Mesothelial cell of epicardium (in vitro differentiated cells): ENCODE measurements around the gene SLC8A1. TPM values are rescaled to one million over a fixed set of nuclear protein-coding genes. Genes with fewer than 3 reads are reported as not detected.
A peak's percentile ranks its signal among the peaks of the same experiment; 100 is the strongest.

Source experiments
- DNase-seq, 2 experiments: peaks; one replicate each; pipeline ENCODE4 v3.0.0; 2021; ENCODE audit warnings: low spot score in 2 of 2; ENCODE audit not compliant: unreplicated experiment in 2 of 2
- H3K27ac Mint-ChIP-seq: 2 replicates; pipeline ENCODE4 v1.8.0; 2021; ENCODE audit warnings: mixed read lengths
- H3K27me3 Mint-ChIP-seq: 2 replicates; pipeline ENCODE4 v1.8.0; 2021; ENCODE audit warnings: low read depth, mixed read lengths
- H3K36me3 Mint-ChIP-seq: 2 replicates; pipeline ENCODE4 v1.8.0; 2021; ENCODE audit warnings: mixed read lengths
- H3K4me1 Mint-ChIP-seq: 2 replicates; pipeline ENCODE4 v1.8.0; 2021; ENCODE audit warnings: mixed read lengths
- H3K4me3 Mint-ChIP-seq: 2 replicates; pipeline ENCODE4 v1.8.0; 2021; ENCODE audit warnings: mild to moderate bottlenecking, moderate library complexity, mixed read lengths
- H3K9me3 Mint-ChIP-seq: 2 replicates; pipeline ENCODE4 v1.8.0; 2021; ENCODE audit warnings: mixed read lengths
- CTCF ChIP-seq: fragments of 200-600 bp; sonication (generic); IDR thresholded peaks from one replicate; pipeline ENCODE4 v1.5.0; 2021; ENCODE audit warnings: antibody characterized with exemption; ENCODE audit not compliant: unreplicated experiment
- total RNA-seq: library from RNA; stranded (reverse); gene quantifications from 3 replicates; pipeline ENCODE4 v1.2.1, GENCODE V29; 2021

SLC8A1 gene
- 27.2 to 30.7 TPM (median 29.6 TPM) in 3 replicates for total RNA-seq

- TF ChIP-seq CTCF: no peak
- DNase-seq: peak; percentile 33 to 69
- peak within 1 kb of the TSS; percentile 91 for H3K27ac Mint-ChIP-seq
- H3K4me3 Mint-ChIP-seq: peak within 1 kb of the TSS; percentile 89
- H3K4me1 Mint-ChIP-seq: peaks cover 31% of the 10 kb centered on the region
- H3K27me3 Mint-ChIP-seq: peaks cover 6% of the 10 kb centered on the region
- no peaks in the 10 kb centered on the region for H3K36me3 Mint-ChIP-seq
- no peaks in the 10 kb centered on the region for H3K9me3 Mint-ChIP-seq
These were observed at the start of gene SLC8A1 for GRCh38 chr2:40451918-40452605. TSS of gene SLC8A1 (minus strand) at chr2:40452090.

- no peaks in the 10 kb centered on the region for H3K27me3 Mint-ChIP-seq
These were observed 47.5 kb upstream of the SLC8A1 start for GRCh38 chr2:40499437-40499836.

GRCh38 chr2:40497251-40497859 lies 45.5 kb upstream of the SLC8A1 start:
- no peak for TF ChIP-seq CTCF
- DNase-seq: no peak
- H3K9me3 Mint-ChIP-seq: no peaks in the 10 kb centered on the region
- H3K4me1 Mint-ChIP-seq: peaks cover 34% of the 10 kb centered on the region
- H3K27me3 Mint-ChIP-seq: no peaks in the 10 kb centered on the region
- H3K27ac Mint-ChIP-seq: no peak overlapping the region
- H3K4me3 Mint-ChIP-seq: no peak overlapping the region
- no peaks in the 10 kb centered on the region for H3K36me3 Mint-ChIP-seq

More at GRCh38 chr2:40499437-40499836, 47.5 kb upstream of the SLC8A1 start:
- Mint-ChIP-seq H3K4me1 (peaks cover 34% of the 10 kb centered on the region), H3K36me3 (no peaks in the 10 kb centered on the region), H3K9me3 (no peaks in the 10 kb centered on the region), H3K27ac (no peak overlapping the region), H3K4me3 (no peak overlapping the region)
- DNase-seq: no peak
- TF ChIP-seq CTCF: no peak

GRCh38 chr2:40489678-40489960 lies 37.7 kb upstream of the SLC8A1 start:
- H3K9me3 Mint-ChIP-seq: no peaks in the 10 kb centered on the region

GRCh38 chr2:40488927-40489677 lies 37.2 kb upstream of the SLC8A1 start:
- DNase-seq: no peak
- no peak for TF ChIP-seq CTCF
- H3K4me1 Mint-ChIP-seq: peaks cover 29% of the 10 kb centered on the region
- no peak overlapping the region for H3K27ac Mint-ChIP-seq
- H3K27me3 Mint-ChIP-seq: no peaks in the 10 kb centered on the region
- H3K4me3 Mint-ChIP-seq: no peak overlapping the region
- no peaks in the 10 kb centered on the region for H3K9me3 Mint-ChIP-seq
- no peaks in the 10 kb centered on the region for H3K36me3 Mint-ChIP-seq

More at GRCh38 chr2:40489678-40489960, 37.7 kb upstream of the SLC8A1 start:
- no peaks in the 10 kb centered on the region for H3K36me3 Mint-ChIP-seq
- H3K4me1 Mint-ChIP-seq: peaks cover 29% of the 10 kb centered on the region
- DNase-seq: no peak
- no peak for TF ChIP-seq CTCF
- no peaks in the 10 kb centered on the region for H3K27me3 Mint-ChIP-seq
- no peak overlapping the region for H3K4me3 Mint-ChIP-seq
- no peak overlapping the region for H3K27ac Mint-ChIP-seq
